D721Med (cell line): ENCODE data around the gene PIK3R4.

Source experiments
- DNase-seq: peaks from one replicate; pipeline ENCODE4 v3.0.0; 2011; ENCODE audit warnings: low spot score; ENCODE audit not compliant: insufficient read length
- FAIRE-seq: peaks from 2 replicates; lab custom pipeline; 2011; peaks lifted over from hg19 to GRCh38; lab: Jason Lieb, UNC
- CTCF ChIP-seq: IDR thresholded peaks from 2 replicates; pipeline ENCODE4 v1.5.1; 2012; ENCODE audit warnings: mild to moderate bottlenecking, control low read depth; ENCODE audit not compliant: insufficient read depth; ENCODE audit errors: missing control alignments

Gene PIK3R4

GRCh38 chr3:130743354-130743753 lies 3.3 kb downstream of the PIK3R4 start:
- no peak for TF ChIP-seq CTCF
- DNase-seq (no peak), FAIRE-seq (no peak)

GRCh38 chr3:130741946-130742610 lies 4.6 kb downstream of the PIK3R4 start:
- no peak for FAIRE-seq
- DNase-seq: no peak
- no peak for TF ChIP-seq CTCF

- peak; percentile 35 for FAIRE-seq
- no peak for TF ChIP-seq CTCF
Observed at GRCh38 chr3:130739848-130740247, 6.8 kb downstream of the PIK3R4 start.

GRCh38 chr3:130738241-130738640 lies 8.4 kb downstream of the PIK3R4 start:
- FAIRE-seq (no peak), DNase-seq (no peak)
- TF ChIP-seq CTCF: no peak

More at GRCh38 chr3:130739848-130740247, 6.8 kb downstream of the PIK3R4 start:
- no peak for DNase-seq

- FAIRE-seq (no peak), DNase-seq (no peak)
Observed at GRCh38 chr3:130737622-130738021, 9.0 kb downstream of the PIK3R4 start.

GRCh38 chr3:130733236-130733875 lies 13.3 kb downstream of the PIK3R4 start:
- DNase-seq (no peak), FAIRE-seq (peak; percentile 80)
- no peak for TF ChIP-seq CTCF

More at GRCh38 chr3:130737622-130738021, 9.0 kb downstream of the PIK3R4 start:
- TF ChIP-seq CTCF: no peak

- DNase-seq (no peak), FAIRE-seq (no peak)
Observed at GRCh38 chr3:130732501-130732900, 14.1 kb downstream of the PIK3R4 start.

More at GRCh38 chr3:130732501-130732900, 14.1 kb downstream of the PIK3R4 start:
- TF ChIP-seq CTCF: no peak
